DND-41 (cell line): Measurements from ENCODE around the gene WDFY4.

Experiments
- EZH2 ChIP-seq: IDR thresholded peaks from 3 replicates; pipeline ENCODE4 v1.6.1; 2012; ENCODE audit warnings: borderline replicate concordance, low read depth, mild to moderate bottlenecking, moderate library complexity, low read length, inconsistent platforms; ENCODE audit not compliant: severe bottlenecking
- TF ChIP-seq, protein P1 (sequence below): IDR thresholded peaks from 2 replicates; pipeline ENCODE4 v1.5.1; 2012; ENCODE audit warnings: borderline replicate concordance, low read length, moderate library complexity, mild to moderate bottlenecking; ENCODE audit not compliant: poor library complexity, severe bottlenecking; ENCODE audit errors: extremely low read depth

DNA sequence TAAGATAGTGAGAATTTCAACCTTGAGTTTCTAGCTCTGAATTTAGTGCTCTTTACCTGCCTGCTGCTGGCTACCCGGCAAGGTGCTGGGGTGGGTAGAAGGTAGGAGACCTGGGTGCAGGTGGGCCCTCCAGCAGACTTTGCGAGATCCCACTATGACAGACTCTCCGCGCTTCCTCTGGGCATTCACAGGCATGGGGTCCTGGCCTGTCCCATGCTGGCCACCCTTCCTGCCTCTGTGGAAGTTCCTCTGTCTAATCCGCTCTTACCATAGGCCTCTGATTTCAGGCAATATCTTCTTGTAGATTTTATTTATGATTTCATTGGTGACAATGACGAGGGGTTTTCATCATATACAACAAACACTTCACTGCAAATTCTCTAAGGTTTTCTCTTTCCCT lies 1.2 kb upstream of the WDFY4 start:
- no peak for TF ChIP-seq EZH2
- TF ChIP-seq, protein P1, sequence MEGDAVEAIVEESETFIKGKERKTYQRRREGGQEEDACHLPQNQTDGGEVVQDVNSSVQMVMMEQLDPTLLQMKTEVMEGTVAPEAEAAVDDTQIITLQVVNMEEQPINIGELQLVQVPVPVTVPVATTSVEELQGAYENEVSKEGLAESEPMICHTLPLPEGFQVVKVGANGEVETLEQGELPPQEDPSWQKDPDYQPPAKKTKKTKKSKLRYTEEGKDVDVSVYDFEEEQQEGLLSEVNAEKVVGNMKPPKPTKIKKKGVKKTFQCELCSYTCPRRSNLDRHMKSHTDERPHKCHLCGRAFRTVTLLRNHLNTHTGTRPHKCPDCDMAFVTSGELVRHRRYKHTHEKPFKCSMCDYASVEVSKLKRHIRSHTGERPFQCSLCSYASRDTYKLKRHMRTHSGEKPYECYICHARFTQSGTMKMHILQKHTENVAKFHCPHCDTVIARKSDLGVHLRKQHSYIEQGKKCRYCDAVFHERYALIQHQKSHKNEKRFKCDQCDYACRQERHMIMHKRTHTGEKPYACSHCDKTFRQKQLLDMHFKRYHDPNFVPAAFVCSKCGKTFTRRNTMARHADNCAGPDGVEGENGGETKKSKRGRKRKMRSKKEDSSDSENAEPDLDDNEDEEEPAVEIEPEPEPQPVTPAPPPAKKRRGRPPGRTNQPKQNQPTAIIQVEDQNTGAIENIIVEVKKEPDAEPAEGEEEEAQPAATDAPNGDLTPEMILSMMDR, result no peak
